Left colon (tissue), 2 donors: ENCODE results near the gene MICAL3. TPM values are rescaled to one million over a fixed set of nuclear protein-coding genes. Genes with fewer than 3 reads are reported as not detected.

Experiments used
- ATAC-seq: fragments of 200-7000 bp; cut with Tn5 transposase; one replicate; pipeline ENCODE4 v1.9.1; 2020; ENCODE audit warnings: mild to moderate bottlenecking, moderate library complexity
- DNase-seq, 2 donors: peaks; one replicate each; pipeline ENCODE4 v3.0.0-alpha.2; 2020
- intact Hi-C, 2 donors: fragments of 100-400 bp; cut with DNase I in 1 of 2; cut with micrococcal nuclease in 1 of 2; formaldehyde crosslinking; loops; one replicate each; pipeline versions ENCODE4 v1.11.2 to v1.14.0; 2022; cut with DNase I, micrococcal nuclease
- total RNA-seq, 2 donors: library from RNA; stranded (reverse); fragmentation: NEBNext Ultra II Directional; extraction: Animal tissue kit (Norgen Biotek cat#: 25700); gene quantifications; one replicate each; pipeline ENCODE4 v1.2.1, GENCODE V29; 2021
- donor health status: DM: no; HTN: no; CAD: no.
- donor health status: DM: yes; HTN: yes; CAD: no.

MICAL3 gene
- total RNA-seq, 2 donors from 2014 or later, result 93.6 to 114 TPM

GRCh38 chr22:17966403-17966717 lies 58.0 kb downstream of the MICAL3 start:
- no peak for DNase-seq
- intact Hi-C loops, result no loop called here
- ATAC-seq, result no peak

GRCh38 chr22:17965538-17966402 lies 58.6 kb downstream of the MICAL3 start:
- DNase-seq (no peak), ATAC-seq (peak; percentile 19)
- intact Hi-C loops, result no loop called here

DNA sequence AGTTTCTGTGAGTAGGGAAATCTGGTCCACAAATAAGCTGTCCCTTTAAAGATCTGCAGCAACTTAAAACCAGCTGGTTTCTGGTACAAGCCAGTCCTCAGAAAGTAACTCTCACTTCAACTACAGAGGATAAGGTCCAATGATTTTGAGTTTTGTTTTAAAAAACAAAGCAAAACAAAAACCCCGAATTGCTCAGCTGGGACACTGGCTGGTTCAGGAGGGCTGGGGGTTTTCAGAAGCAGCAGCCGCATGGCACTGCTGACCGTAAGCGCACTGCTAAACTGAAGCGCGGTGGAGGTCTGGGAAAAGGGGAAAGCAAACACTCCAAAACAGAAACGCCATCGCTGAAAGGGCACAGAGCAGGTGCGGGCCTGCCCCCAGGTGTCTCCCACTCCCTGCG lies 59.7 kb downstream of the MICAL3 start:
- intact Hi-C loops, result no loop called here
- DNase-seq (no peak), ATAC-seq (no peak)

- no peak for DNase-seq
- intact Hi-C loops, result no loop called here
- no peak for ATAC-seq
These were observed 60.2 kb downstream of the MICAL3 start for GRCh38 chr22:17964156-17964555.

DNA sequence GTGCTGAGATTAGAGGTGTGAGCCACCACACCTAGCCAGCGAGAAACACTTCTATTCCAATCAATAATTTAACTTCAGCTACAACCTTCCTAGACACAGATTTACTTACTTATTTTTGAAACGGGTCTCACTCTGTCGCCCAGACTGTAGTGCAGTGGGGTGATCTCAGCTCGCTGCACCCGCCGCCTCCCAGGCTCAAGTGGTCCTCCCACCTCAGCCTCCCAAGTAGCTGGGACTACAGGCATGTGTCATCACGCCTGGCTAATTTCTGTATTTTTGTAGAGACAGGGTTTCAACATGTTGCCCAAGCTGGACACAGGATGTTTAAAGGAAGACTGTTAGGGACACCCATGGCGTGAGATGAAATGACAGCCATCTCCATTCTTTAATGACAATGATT lies 61.3 kb downstream of the MICAL3 start:
- no peak for DNase-seq
- ATAC-seq, result no peak
- intact Hi-C loops, result no loop called here

DNA sequence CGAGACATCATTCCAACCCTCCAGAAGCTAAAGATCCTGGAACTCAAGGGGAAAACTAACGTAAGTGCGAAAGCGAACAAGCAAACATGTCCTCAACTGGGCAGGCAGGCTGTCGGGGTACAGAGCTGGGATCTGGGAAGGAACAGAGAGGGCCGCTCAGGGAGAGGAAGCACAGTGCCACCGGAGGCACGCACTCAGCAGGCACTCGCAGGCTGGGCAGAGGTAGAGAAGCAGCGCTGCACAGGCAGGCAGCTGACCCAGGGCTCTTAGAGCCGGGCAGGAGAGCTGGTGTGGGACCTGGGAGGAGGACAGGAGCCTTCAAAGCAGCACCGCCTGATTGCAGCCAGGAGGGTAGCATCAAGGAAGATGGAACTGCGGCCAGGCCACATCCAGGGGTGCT lies 62.2 kb downstream of the MICAL3 start:
- no peak for ATAC-seq
- no peak for DNase-seq
- intact Hi-C loops, result no loop called here

- DNase-seq (no peak), ATAC-seq (no peak)
- intact Hi-C loops, result no loop called here
These were observed 63.0 kb downstream of the MICAL3 start for GRCh38 chr22:17961446-17961729.

DNA sequence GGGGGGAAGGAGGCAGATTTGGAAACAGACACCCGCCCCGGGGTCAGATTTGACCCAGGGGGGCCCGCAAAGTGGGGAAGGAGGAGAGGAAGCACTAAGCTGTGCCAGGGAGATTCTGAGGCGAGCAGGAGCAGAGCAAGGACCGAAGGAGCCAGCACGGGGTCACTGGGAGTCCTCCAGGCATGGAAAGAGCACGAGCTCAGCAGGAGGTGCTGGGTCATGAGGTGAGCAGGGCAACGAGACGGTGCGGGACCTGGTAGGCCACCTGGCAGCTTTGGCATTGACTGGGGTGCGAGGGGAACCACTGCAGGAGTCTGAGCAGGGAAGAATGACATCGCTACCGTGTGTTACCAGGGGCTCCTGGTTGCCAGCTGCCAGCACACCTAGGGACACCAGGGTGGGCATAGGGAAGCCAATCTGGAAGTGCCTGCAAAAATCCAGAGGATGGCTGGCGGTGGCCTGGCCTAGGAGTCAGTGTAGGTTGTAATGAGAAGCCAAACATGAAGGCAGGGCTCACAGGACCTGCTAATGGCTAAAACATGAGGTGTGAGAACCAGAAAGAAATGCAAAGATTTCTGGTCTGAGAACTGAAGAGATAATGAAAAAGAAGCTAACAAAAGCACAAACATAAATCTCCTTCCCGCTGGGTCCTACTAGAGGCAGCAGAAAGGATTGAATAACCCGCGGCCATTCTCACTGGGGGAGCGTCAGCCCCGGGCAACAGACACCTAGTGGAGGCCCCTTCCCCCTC lies 63.5 kb downstream of the MICAL3 start:
- DNase-seq (no peak), ATAC-seq (no peak)
- intact Hi-C loops, result no loop called here

DNA sequence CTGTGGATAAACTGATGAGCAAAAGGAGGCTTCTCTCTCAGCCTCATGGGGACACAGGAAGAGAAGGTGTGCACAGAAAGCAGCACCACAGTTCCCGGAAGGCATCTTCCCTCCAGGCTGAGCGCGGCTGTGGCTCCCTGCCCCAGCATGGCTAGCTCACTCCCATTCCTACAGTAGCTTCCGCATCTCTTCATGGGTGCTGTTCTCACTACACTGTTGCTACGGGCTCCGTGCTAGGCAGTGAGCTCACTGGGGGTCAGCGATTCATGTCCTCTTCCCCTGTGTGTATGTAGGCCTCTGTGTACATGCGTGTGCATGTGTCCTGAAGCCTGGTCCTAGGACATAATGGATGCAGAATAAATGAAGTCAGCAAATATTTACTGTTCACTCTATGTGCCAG lies 64.3 kb downstream of the MICAL3 start:
- peak in 1 of 2 donors; percentile 4 for DNase-seq
- no peak for ATAC-seq

GRCh38 chr22:17958166-17958565 lies 66.2 kb downstream of the MICAL3 start:
- no peak for ATAC-seq
- intact Hi-C loops, result no loop called here
- peak in 1 of 2 donors; percentile 10 for DNase-seq

More for the DNA sequence above, 64.3 kb downstream of the MICAL3 start:
- intact Hi-C loops, result no loop called here

DNA sequence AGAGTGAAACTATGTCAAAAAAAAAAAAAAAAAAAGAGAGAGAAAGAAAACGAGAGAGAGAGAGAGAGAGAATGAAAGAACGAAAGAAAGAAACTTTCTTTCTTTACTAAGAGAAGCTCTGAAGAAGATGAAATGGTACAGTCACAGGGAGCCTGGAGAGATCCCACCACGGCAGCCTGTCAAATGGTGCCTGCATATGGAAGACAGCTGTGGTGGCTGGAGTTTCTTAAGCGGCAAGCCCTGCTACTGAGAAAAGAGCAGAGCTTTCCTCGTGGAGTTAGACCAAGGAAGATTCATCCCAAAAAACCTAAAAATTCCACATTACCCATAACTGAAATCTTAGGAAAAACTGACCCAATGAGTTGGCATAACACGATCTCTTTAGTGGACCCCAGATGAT lies 66.7 kb downstream of the MICAL3 start:
- intact Hi-C loops, result no loop called here
- no peak for DNase-seq
- ATAC-seq, result no peak

DNA sequence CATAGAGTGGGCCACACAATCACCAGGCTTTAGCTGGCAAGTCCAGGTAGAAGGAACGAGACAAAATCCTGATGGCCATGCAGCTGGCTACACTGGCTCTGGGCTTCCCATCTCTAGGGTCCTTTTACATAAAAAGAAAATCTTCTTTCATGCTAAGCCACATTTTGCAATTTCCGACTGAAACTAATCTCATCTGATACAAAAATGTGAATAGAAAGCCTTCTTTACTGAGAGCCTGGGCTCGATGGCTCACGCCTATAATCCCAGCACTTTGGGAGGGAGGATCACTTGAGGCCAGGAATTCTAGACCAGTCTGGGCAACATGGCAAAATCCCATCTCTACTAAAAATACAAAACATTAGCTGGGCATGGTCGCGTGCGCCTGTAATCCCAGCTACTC lies 67.2 kb downstream of the MICAL3 start:
- intact Hi-C loops, result no loop called here
- no peak for DNase-seq

GRCh38 chr22:17956630-17957029 lies 67.7 kb downstream of the MICAL3 start:
- ATAC-seq, result no peak
- no peak for DNase-seq
- intact Hi-C loops, result no loop called here

More for the DNA sequence above, 67.2 kb downstream of the MICAL3 start:
- no peak for ATAC-seq

DNA sequence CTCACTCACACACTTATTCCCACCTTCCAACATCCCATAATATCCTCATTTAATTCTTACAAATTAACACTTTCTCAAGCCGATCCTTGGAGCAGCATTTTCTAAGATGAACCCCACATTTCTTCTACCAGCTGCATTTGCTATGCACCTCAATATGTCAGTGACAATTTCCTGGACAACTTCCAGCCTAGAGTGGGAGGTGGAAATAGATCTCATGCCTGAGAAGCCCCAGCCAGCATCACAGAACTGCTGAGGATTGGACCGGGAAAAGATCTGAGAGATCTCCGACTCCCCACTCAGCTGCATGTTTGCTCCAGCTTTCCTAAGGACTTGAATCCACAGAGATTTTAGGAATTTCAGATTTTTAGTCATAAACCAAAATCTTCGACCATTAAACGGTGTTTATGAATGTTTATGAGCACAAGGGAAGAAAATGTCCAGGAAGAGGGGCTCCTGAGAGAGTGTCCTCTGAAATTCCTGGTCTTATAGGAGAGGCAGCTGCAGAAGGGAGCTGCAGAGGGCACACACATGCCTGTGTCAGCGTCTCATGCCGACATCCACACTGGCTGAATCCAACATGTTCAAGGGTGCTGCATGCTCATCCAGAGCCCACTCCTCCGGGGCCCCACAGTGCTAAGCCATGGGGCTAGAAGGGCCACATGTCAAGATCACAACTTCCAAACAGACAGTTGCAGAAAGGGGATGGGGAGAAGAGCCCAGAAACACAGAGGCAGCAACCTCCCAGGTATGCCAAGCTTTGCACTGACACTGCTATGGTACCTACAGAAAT lies 68.6 kb downstream of the MICAL3 start:
- intact Hi-C loops, result no loop called here
- ATAC-seq, result no peak
- DNase-seq, result no peak

DNA sequence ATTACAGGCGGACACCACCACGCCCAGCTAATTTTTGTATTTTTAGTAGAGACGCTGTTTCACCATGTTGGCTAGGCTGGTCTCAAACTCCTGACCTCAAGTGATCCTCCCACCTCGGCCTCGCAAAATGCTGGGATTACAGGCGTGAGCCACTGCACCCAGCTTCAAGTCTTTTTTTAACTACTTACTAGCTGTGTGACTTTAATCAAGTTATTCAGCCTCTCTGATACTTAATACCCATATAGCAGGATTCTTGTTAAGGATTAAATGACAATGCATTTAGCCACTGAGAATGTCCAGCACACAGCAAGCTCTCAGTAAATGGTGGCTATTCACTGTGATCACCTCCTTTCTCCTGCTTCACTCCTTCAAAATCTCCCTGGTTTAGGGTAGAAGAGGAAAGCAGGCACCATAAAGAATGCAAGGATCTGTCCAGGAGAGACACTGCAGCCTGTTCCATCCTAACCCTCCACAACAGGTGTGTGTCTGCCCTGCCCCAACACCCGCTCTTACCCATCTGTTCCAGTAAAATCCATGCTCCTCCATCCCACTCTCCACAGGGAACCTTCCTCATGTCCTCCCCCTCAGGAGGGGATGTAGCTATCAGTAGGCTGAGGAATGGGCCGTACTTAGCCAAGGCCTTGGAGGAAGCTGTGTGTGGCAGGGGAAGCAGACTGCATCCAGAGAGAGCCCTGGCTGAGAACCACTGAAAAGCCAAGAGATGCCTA lies 69.3 kb downstream of the MICAL3 start:
- DNase-seq, result no peak
- intact Hi-C loops, result no loop called here
- ATAC-seq, result no peak

DNA sequence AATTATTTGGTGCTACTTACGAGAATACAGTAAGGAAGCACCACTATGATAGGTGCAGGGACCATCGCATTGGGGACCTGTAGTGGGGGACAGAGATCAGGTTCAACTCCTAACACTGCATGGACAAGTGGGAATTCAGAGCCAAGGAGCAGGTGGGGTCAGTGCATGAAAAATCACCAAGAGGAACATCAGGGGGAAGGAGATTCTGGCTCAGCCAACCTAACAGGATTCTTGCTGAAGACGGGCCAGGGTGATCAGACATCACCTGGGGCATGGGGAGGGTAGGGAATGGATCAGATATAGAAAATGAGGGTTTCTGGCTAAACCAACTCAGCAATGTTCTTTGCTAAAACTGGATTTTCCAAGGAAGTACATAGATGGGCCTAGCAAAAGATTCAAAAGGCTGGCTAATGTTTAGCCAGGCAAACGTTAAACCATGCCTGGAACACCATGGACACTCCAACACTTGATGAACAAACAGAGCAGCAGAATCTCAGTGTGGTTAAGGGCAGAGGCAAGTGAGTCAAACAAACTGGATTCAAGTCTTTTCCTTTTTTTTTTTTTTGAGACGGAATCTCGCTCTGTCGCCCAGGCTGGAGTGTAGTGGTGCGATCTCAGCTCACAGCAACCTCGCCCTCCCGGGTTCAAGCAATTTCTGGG lies 70.0 kb downstream of the MICAL3 start:
- DNase-seq (no peak), ATAC-seq (peak; percentile 41)
- intact Hi-C loops, result no loop called here

DNA sequence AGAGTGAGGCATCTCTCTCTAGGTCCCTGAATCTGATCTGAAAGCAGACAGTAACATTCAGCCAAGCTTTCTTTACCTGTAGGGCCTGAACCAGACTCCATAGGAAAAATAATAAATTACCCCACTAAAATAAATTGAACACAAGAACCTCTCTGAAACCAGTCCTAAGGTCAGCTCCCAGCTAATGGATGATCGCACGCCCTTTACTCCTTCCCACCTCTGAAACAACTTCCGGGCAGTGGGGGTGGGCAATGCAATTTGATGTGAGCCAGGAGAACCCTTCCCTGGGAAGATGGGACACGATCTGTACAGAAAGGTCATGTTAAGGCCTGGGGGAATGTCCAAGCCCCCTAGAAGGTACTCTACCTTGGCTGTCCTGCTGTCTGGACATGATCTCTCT lies 71.2 kb downstream of the MICAL3 start:
- DNase-seq, result no peak
- ATAC-seq, result no peak

GRCh38 chr22:17952273-17952801 lies 72.0 kb downstream of the MICAL3 start:
- DNase-seq, result peak; percentile 59 to 76
- ATAC-seq, result peak; percentile 83
- intact Hi-C loops, result no loop called here

More for the DNA sequence above, 71.2 kb downstream of the MICAL3 start:
- intact Hi-C loops, result no loop called here
